ENCODE results near the gene PTPRN2. TPM values are rescaled to one million over a fixed set of nuclear protein-coding genes. Genes with fewer than 3 reads are reported as not detected.

Gene PTPRN2
- total RNA-seq, 1 donor from 2014 or later: 2.4 TPM

DNA sequence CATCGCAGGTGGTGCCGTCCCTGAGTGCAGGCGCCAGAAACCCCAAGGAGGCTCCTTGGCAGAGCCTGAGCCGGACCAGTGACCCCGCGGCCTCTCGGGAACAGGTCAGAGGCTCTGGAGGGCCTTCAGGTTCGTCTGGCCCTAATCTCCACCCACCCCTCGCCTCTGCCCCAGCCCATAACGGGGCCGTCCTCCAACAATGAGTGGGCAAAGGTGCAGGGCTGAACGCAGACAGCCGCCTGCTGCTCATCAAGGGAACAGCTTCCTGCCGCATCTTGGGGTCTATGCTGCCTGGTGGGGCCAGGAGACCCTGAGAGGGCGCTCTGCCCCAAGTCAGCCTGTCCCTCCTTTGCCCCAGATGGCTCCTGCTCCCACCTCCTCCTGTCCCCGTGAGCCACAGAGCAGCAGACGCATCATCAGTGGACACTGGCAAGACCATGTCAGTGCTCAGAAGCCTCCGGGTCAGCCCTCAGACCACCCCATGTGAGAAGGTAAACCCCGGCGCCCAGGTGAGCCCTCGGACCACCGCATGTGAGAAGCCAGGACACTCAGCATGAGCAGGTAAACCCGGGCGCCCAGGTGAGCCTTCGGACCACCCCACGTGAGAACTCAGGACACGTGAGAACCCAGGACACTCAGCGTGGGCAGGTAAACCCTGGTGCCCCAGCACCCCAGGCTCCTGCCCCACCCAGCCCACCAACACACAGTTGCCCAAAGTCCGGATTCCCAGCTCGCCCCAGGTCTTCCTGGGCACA is 142.0 kb downstream of the PTPRN2 start:
- Histone ChIP-seq H3K27me3 (ENCODE audit: control insufficient read depth, insufficient read depth, low read length) (no peaks in the 10 kb centered on the region), H3K4me3 (ENCODE audit: low read depth, low read length) (no peak overlapping the region), H3K36me3 (ENCODE audit: control insufficient read depth, insufficient read depth, low read length) (no peaks in the 10 kb centered on the region)
- TF ChIP-seq, protein P1, sequence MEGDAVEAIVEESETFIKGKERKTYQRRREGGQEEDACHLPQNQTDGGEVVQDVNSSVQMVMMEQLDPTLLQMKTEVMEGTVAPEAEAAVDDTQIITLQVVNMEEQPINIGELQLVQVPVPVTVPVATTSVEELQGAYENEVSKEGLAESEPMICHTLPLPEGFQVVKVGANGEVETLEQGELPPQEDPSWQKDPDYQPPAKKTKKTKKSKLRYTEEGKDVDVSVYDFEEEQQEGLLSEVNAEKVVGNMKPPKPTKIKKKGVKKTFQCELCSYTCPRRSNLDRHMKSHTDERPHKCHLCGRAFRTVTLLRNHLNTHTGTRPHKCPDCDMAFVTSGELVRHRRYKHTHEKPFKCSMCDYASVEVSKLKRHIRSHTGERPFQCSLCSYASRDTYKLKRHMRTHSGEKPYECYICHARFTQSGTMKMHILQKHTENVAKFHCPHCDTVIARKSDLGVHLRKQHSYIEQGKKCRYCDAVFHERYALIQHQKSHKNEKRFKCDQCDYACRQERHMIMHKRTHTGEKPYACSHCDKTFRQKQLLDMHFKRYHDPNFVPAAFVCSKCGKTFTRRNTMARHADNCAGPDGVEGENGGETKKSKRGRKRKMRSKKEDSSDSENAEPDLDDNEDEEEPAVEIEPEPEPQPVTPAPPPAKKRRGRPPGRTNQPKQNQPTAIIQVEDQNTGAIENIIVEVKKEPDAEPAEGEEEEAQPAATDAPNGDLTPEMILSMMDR (IDR thresholded peaks at IDR 0.05; ENCODE audit: insufficient read depth, low read length, poor library complexity, severe bottlenecking): no peak
- DNase-seq (ENCODE audit: low read depth): no peak

DNA sequence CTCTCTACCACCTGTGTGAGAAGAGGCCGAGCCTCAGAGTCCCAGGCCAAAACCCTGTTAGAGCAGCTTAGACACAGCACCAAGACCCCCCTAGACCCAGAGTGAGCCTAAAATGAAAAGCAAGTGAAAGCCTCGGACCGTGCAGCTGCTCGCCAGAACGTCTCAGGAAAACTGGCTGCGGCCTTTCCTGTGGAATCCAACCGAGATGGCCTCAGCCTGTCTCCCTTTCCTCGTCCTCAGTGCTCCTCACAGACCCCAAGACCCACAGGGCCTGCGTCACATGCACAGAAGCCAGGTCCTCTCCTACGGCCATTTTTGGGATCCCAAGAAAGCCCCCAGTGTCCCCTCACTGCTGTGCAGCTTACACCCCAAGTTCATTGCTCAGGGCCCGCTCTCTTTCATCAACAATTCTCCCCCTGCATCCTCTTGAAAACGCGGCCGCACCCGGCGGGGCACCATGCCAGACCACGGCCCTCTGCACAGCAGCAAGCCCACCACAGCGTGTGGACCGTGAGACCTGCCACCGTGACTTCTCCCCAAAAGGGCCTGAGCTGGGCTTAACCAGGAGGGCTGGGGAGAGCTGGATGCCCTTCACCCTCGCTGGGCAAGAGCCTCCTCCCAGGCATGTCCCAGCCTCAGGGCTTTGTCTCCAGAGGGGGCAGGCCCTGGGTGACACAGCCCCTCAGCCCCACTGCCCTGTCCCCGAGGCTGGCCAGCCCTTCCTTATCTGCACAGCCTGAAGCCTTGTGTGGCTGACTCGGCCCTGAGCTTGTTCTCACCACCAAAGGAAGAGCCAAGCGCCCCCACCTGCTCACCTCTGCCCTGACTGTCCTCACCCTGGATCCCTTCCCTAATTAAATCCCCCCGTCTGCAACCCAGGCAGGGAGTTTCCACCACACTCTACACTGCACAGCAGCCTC is 142.9 kb downstream of the PTPRN2 start:
- TF ChIP-seq, protein P1 (IDR thresholded peaks at IDR 0.05; ENCODE audit: insufficient read depth, low read length, poor library complexity, severe bottlenecking): no peak
- H3K27me3 ChIP-seq (ENCODE audit: control insufficient read depth, insufficient read depth, low read length): no peaks in the 10 kb centered on the region
- no peak overlapping the region for H3K4me3 ChIP-seq (ENCODE audit: low read depth, low read length)
- H3K36me3 ChIP-seq (ENCODE audit: control insufficient read depth, insufficient read depth, low read length): no peaks in the 10 kb centered on the region
- DNase-seq (ENCODE audit: low read depth): no peak

DNA sequence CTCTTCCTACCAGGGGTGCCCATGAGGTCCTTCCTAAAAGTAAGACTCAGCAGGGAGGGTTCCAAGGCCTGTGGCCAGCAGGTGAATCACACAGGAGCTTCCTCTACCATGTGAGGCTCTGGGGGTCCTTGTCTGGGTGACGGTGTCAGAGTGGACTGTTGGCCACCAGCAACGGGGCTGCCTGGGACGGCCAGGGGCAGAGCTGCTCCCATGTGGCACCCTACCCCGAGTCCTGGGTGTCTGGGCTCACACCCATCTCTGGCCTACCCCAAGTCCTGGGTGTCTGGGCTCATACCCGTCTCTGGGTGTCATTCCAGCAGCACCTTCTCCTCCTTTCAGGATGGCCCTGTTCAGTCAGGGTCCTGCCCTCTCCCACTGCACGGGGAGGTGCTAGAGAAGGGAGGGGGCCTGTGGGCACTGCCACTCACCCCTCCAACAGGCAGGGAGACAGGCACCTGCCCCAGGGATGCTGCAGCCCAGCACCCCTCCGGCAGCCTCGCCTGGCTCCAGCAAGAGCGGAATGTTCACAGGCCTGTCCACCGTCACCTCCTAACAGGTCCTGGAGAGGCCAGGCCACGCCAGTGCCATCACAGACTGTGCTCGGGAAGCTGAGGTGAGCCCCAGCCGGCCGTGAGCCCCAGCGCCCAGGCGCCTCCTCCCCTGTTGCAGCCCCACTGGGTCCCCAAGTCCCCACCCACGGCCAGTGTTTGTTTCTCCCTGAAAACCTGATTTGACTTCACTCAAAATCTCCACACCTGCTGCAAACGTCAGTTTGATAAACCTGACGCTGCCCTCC is 143.7 kb downstream of the PTPRN2 start:
- H3K36me3 ChIP-seq (ENCODE audit: control insufficient read depth, insufficient read depth, low read length): no peaks in the 10 kb centered on the region
- no peak for DNase-seq (ENCODE audit: low read depth)
- TF ChIP-seq, protein P1 (IDR thresholded peaks at IDR 0.05; ENCODE audit: insufficient read depth, low read length, poor library complexity, severe bottlenecking): no peak
- H3K27me3 ChIP-seq (ENCODE audit: control insufficient read depth, insufficient read depth, low read length): no peaks in the 10 kb centered on the region
- no peak overlapping the region for H3K4me3 ChIP-seq (ENCODE audit: low read depth, low read length)

DNA sequence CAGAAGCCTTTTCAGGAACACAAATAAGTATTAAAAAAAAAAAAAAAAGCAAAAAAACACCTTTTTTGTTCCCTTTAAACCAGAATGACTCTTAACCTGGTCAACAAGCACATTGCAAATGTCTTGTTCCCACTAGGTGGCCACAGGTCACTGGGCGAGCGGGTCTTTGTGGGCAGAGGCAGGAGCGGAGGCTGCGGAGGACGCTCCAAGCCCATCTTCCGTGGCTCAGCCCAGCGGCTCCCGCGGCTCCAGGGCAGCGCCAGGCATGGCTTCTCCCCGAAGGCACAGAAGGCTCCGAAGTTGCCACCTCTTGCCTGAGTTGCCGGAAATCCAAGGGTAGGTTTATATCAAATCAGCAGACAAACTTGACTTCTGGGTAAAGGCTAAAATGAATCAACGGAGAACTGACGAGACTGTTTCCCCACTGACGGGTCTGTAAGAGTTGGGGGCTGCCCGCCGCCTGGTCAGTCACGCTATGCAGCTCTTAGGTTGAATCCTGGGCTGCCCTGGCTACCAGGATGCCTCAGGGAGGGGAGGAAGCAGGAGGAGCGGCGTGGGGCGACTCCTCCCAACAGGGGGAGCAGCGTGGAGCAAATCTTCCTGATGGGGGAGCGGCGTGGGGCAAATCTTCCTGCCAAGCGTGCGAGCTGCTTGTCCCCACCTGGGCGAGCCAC is 144.5 kb downstream of the PTPRN2 start:
- no peak for DNase-seq (ENCODE audit: low read depth)
- Histone ChIP-seq H3K36me3 (ENCODE audit: control insufficient read depth, insufficient read depth, low read length) (no peaks in the 10 kb centered on the region), H3K27me3 (ENCODE audit: control insufficient read depth, insufficient read depth, low read length) (no peaks in the 10 kb centered on the region), H3K4me3 (ENCODE audit: low read depth, low read length) (no peak overlapping the region)
- TF ChIP-seq, protein P1 (IDR thresholded peaks at IDR 0.05; ENCODE audit: insufficient read depth, low read length, poor library complexity, severe bottlenecking): no peak

DNA sequence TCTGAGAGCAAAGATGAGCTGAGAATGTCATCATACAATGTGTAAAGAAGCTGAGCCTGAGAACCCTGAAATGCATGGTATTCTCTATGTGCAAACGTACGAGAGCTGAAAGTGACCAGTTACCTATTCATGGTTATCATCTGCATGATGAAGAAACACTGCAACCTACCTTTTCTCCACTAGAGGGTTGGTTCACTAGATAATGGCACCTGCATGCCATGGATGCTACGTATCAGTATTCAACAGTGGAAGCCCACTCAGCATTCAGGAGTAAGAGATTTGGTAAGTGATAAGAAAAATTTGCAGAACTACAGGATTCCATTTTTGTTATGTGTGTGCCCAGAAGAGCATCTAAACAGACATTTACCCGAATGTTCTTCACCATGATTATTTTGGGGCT is 145.4 kb downstream of the PTPRN2 start:
- no peak overlapping the region for H3K4me3 ChIP-seq (ENCODE audit: low read depth, low read length)
- DNase-seq (ENCODE audit: low read depth): no peak
- TF ChIP-seq, protein P1 (IDR thresholded peaks at IDR 0.05; ENCODE audit: insufficient read depth, low read length, poor library complexity, severe bottlenecking): no peak
- no peaks in the 10 kb centered on the region for H3K27me3 ChIP-seq (ENCODE audit: control insufficient read depth, insufficient read depth, low read length)
- H3K36me3 ChIP-seq (ENCODE audit: control insufficient read depth, insufficient read depth, low read length): no peaks in the 10 kb centered on the region

All from kidney epithelial cell (primary cell).